Tibial nerve (tissue), 3 donors: ENCODE results near the gene OR5T2.

Source experiments
- POLR2A ChIP-seq, 2 donors: fragments of 450-650 bp; IDR thresholded peaks; one replicate each; pipeline ENCODE4 v1.6.1; 2017; ENCODE audit warnings: antibody characterized with exemption in 2 of 2, mild to moderate bottlenecking in 2 of 2, moderate library complexity in 2 of 2
- TF ChIP-seq, protein P1 (sequence below), 5 experiments: fragments of 200-600 bp in 3 of 5; fragments of 450-650 bp in 2 of 5; sonication (generic) in 3 of 5; IDR thresholded peaks; one replicate each; pipeline ENCODE4 v1.5.1; 2016 to 2019; ENCODE audit warnings: antibody characterized with exemption in 5 of 5, mild to moderate bottlenecking in 3 of 5, moderate library complexity in 2 of 5

- TF ChIP-seq, protein P1, sequence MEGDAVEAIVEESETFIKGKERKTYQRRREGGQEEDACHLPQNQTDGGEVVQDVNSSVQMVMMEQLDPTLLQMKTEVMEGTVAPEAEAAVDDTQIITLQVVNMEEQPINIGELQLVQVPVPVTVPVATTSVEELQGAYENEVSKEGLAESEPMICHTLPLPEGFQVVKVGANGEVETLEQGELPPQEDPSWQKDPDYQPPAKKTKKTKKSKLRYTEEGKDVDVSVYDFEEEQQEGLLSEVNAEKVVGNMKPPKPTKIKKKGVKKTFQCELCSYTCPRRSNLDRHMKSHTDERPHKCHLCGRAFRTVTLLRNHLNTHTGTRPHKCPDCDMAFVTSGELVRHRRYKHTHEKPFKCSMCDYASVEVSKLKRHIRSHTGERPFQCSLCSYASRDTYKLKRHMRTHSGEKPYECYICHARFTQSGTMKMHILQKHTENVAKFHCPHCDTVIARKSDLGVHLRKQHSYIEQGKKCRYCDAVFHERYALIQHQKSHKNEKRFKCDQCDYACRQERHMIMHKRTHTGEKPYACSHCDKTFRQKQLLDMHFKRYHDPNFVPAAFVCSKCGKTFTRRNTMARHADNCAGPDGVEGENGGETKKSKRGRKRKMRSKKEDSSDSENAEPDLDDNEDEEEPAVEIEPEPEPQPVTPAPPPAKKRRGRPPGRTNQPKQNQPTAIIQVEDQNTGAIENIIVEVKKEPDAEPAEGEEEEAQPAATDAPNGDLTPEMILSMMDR (IDR thresholded peaks at IDR 0.05): no peak
- TF ChIP-seq POLR2A (IDR thresholded peaks at IDR 0.05): no peak
These were observed 17.9 kb upstream of the OR5T2 start, which contains the start of gene OR5T3 for GRCh38 chr11:56251954-56252353.
